PC-3 (cell line): ENCODE data around the gene CACTIN. TPM values are rescaled to one million over a fixed set of nuclear protein-coding genes. Genes with fewer than 3 reads are reported as not detected.

Experiments
- ATAC-seq: fragments of 200-7000 bp; cut with Tn5 transposase; 2 replicates; pipeline ENCODE4 v1.9.1; 2020; ENCODE audit warnings: mild to moderate bottlenecking, moderate library complexity
- BruUV-seq: library from RNA; stranded (reverse); fragments of 400-500 nt; replicated peaks from 2 replicates; lab custom pipeline; 2021; lab: Mats Ljungman, UMichigan
- CTCF ChIA-PET: fragments of 300-600 bp; sonication (Branson Sonifier 250); formaldehyde crosslinking; loops from one replicate; lab custom pipeline; 2022; ENCODE audit warnings: antibody characterized with exemption; lab: Charles Lee
- POLR2A ChIA-PET: fragments of 300-600 bp; sonication (Branson Sonifier 250); formaldehyde crosslinking; loops from one replicate; lab custom pipeline; 2022; ENCODE audit warnings: antibody characterized with exemption; ENCODE audit not compliant: unreplicated experiment; lab: Charles Lee
- DNase-seq: peaks from one replicate; pipeline ENCODE4 v3.0.0-alpha.2; 2015
- H2AFZ ChIP-seq: fragments of 300-600 bp; sonication (generic); 2 replicates; pipeline ENCODE4 v1.6.0; 2016; ENCODE audit warnings: antibody characterized with exemption, low read length
- H3F3A ChIP-seq: fragments of 300-600 bp; sonication (generic); one replicate; pipeline ENCODE4 v1.6.0; 2017; ENCODE audit warnings: antibody characterized with exemption, low read length, control low read depth, mild to moderate bottlenecking; ENCODE audit not compliant: unreplicated experiment
- H3K27ac ChIP-seq: fragments of 300-600 bp; sonication (generic); 2 replicates; pipeline ENCODE4 v1.5.1; 2016; ENCODE audit warnings: mild to moderate bottlenecking, low read length
- H3K27me3 ChIP-seq: fragments of 300-600 bp; sonication (generic); 2 replicates; pipeline ENCODE4 v1.6.1; 2016; ENCODE audit warnings: low read length, mixed read lengths
- H3K36me3 ChIP-seq: fragments of 300-600 bp; sonication (generic); 2 replicates; pipeline ENCODE4 v1.6.1; 2016; ENCODE audit warnings: low read depth, mixed run types, low read length, mixed read lengths
- H3K4me1 ChIP-seq: fragments of 300-600 bp; sonication (generic); 2 replicates; pipeline ENCODE4 v1.5.1; 2016; ENCODE audit warnings: low read length; ENCODE audit not compliant: insufficient read depth
- H3K4me2 ChIP-seq: fragments of 300-600 bp; sonication (generic); 2 replicates; pipeline ENCODE4 v1.6.0; 2016; ENCODE audit warnings: low read length
- H3K4me3 ChIP-seq: fragments of 300-600 bp; sonication (generic); 2 replicates; pipeline ENCODE4 v1.5.1; 2016; ENCODE audit warnings: mild to moderate bottlenecking, low read length, mixed read lengths
- H3K79me2 ChIP-seq: fragments of 300-600 bp; sonication (generic); 2 replicates; pipeline ENCODE4 v1.6.1; 2017; ENCODE audit warnings: low read length, mixed read lengths
- H3K9ac ChIP-seq: fragments of 300-600 bp; sonication (generic); 2 replicates; pipeline ENCODE4 v1.6.0; 2016; ENCODE audit warnings: mild to moderate bottlenecking, low read length
- H3K9me2 ChIP-seq: fragments of 300-600 bp; sonication (generic); replicated peaks from 2 replicates; pipeline ENCODE4 v1.6.1; 2016; ENCODE audit warnings: mixed run types, low read length, mixed read lengths
- H3K9me3 ChIP-seq: fragments of 300-600 bp; sonication (generic); 2 replicates; pipeline ENCODE4 v1.6.1; 2016; ENCODE audit warnings: low read length, mixed read lengths
- H4K20me1 ChIP-seq: fragments of 300-600 bp; sonication (generic); 2 replicates; pipeline ENCODE4 v1.6.1; 2016; ENCODE audit warnings: low read length, mixed read lengths
- CTCF ChIP-seq: fragments of 300-600 bp; sonication (generic); conservative IDR thresholded peaks from 2 replicates; pipeline ENCODE4 v1.5.1; 2017; ENCODE audit warnings: antibody characterized with exemption, low read depth, mild to moderate bottlenecking, low read length
- EZH2 ChIP-seq: fragments of 300-600 bp; sonication (generic); IDR thresholded peaks from one replicate; pipeline ENCODE4 v1.6.1; 2017; ENCODE audit warnings: antibody characterized with exemption, mild to moderate bottlenecking, low read length; ENCODE audit not compliant: unreplicated experiment
- EZH2phosphoT487 ChIP-seq: fragments of 300-600 bp; sonication (generic); IDR thresholded peaks from 2 replicates; pipeline ENCODE4 v1.6.1; 2018; ENCODE audit warnings: mild to moderate bottlenecking, antibody characterized with exemption, low read length, borderline replicate concordance
- intact Hi-C: fragments of 100-400 bp; cut with micrococcal nuclease; formaldehyde crosslinking; loops from 2 replicates; pipeline ENCODE4 v1.9.0; 2023
- total RNA-seq: library from RNA; depleted of rRNA; stranded (reverse); fragments of >200 nt; gene quantifications from 2 replicates; pipeline ENCODE4 v1.2.3, GENCODE V29; 2014

Gene CACTIN
- total RNA-seq, 1 experiment from 2014 or later, result 47.8 TPM

- Histone ChIP-seq H3K27ac (no peak overlapping the region), H3K79me2 (no peaks in the 10 kb centered on the region), H3K9me2 (no peaks in the 10 kb centered on the region), H3K4me1 (no peaks in the 10 kb centered on the region), H3K9me3 (no peaks in the 10 kb centered on the region), H3F3A (no peaks in the 10 kb centered on the region), H4K20me1 (no peaks in the 10 kb centered on the region), H2AFZ (no peak overlapping the region), H3K4me2 (no peak overlapping the region), H3K36me3 (no peaks in the 10 kb centered on the region), H3K4me3 (no peak overlapping the region), H3K9ac (no peak overlapping the region), H3K27me3 (no peaks in the 10 kb centered on the region)
- DNase-seq, result no peak
- ChIA-PET CTCF (no interaction called here), POLR2A (no interaction called here)
- BruUV-seq, result no TSS peak
- TF ChIP-seq CTCF (no peak), EZH2 (no peak), EZH2phosphoT487 (no peak)
- ATAC-seq, result no peak
- intact Hi-C loops, result no loop called here
Observed at GRCh38 chr19:3586707-3587346, 39.8 kb downstream of the CACTIN start.

DNA sequence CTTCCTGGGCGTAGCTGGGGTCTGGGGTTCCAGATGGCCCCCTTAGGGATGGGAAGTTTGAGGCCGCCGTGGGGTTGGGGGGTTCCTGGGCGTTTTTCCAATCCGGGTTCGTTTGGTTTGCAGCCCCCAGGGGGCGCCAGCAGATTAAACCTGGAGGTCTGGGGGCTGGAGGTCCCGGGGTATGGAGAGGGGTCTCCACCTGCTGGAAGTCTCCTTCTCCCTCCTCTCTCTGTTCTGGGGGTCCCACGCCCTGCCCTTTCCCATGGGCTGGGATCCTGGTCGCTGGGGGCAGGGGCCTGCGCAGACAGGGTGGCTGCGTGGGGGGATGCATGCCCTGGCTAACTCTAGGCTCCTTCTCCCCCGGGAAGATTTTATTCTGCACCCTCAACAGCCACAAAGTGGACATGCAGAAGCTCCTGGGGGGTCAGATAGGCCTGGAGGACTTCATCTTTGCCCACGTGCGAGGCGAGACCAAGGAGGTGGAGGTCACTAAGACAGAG lies 40.4 kb downstream of the CACTIN start:
- ATAC-seq, result no peak
- Histone ChIP-seq H3K9ac (no peak overlapping the region), H3K4me3 (no peak overlapping the region), H3F3A (no peaks in the 10 kb centered on the region), H2AFZ (no peak overlapping the region), H3K27ac (no peak overlapping the region), H4K20me1 (no peaks in the 10 kb centered on the region), H3K9me2 (no peaks in the 10 kb centered on the region), H3K4me2 (no peak overlapping the region), H3K79me2 (no peaks in the 10 kb centered on the region), H3K9me3 (no peaks in the 10 kb centered on the region), H3K4me1 (no peaks in the 10 kb centered on the region), H3K36me3 (no peaks in the 10 kb centered on the region), H3K27me3 (no peaks in the 10 kb centered on the region)
- BruUV-seq, result no TSS peak
- TF ChIP-seq CTCF (peak; percentile 62), EZH2 (no peak)
- DNase-seq, result no peak
- intact Hi-C loops, result no loop called here
- POLR2A ChIA-PET, result no interaction called here
- CTCF ChIA-PET, result no interaction called here
